Fibroblast of lung (primary cell): Measurements from ENCODE around the gene TTC19.

ENCODE experiments used
- CTCF ChIP-seq, 2 donors: IDR thresholded peaks in 1 of 2; conservative IDR thresholded peaks in 1 of 2; 1 replicate in 1 of 2; 2 replicates in 1 of 2; pipeline ENCODE4 v1.5.1; 2011 to 2012; ENCODE audit warnings: low read length in 2 of 2, control low read depth in 1 of 2, inconsistent platforms in 1 of 2, low read depth in 1 of 2, mild to moderate bottlenecking in 1 of 2
- EZH2 ChIP-seq: IDR thresholded peaks from 2 replicates; pipeline ENCODE4 v1.5.1; 2012; ENCODE audit warnings: low read length, control low read depth, mild to moderate bottlenecking; ENCODE audit errors: missing control alignments

- no peak for TF ChIP-seq CTCF (conservative IDR thresholded peaks at IDR 0.05 in 1 of 2, IDR thresholded peaks at IDR 0.05 in 1 of 2; ENCODE audit: low read depth in 1 of 2, low read length in 2 of 2)
- TF ChIP-seq EZH2: no peak
These were observed 6.0 kb downstream of the TTC19 start for GRCh38 chr17:16005636-16006035.
